ENCODE results near the gene AHSG.

DNA sequence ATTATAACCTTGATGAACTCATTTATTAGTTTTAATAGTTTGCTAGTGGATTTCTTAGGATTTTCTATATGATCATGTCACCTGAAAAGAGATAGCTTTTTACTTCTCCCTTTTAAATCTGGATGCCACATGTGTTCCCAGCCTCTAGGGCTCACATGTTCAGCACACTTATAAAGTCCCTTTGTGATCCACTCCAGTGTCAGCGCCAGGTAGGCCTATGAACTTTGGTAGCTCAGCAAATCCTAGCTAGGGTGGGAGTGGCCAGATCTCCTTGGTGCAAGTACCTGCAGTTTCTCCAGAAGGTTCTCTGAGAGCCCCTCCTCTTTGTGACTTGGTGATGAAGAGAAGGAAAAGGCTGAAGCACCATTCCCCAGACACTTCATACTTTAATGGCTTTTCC is 36.0 kb downstream of the AHSG start:
- TF ChIP-seq, protein P1, sequence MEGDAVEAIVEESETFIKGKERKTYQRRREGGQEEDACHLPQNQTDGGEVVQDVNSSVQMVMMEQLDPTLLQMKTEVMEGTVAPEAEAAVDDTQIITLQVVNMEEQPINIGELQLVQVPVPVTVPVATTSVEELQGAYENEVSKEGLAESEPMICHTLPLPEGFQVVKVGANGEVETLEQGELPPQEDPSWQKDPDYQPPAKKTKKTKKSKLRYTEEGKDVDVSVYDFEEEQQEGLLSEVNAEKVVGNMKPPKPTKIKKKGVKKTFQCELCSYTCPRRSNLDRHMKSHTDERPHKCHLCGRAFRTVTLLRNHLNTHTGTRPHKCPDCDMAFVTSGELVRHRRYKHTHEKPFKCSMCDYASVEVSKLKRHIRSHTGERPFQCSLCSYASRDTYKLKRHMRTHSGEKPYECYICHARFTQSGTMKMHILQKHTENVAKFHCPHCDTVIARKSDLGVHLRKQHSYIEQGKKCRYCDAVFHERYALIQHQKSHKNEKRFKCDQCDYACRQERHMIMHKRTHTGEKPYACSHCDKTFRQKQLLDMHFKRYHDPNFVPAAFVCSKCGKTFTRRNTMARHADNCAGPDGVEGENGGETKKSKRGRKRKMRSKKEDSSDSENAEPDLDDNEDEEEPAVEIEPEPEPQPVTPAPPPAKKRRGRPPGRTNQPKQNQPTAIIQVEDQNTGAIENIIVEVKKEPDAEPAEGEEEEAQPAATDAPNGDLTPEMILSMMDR (IDR thresholded peaks at IDR 0.05): no peak
- no peak for TF ChIP-seq POLR2A (IDR thresholded peaks at IDR 0.05)

All from Peyer's patch (tissue), 4 donors.